Measurements from ENCODE around the gene MICAL2. TPM values are rescaled to one million over a fixed set of nuclear protein-coding genes. Genes with fewer than 3 reads are reported as not detected.

Gene MICAL2
- total RNA-seq, 1 experiment from 2014 or later, result 83.0 TPM

DNA sequence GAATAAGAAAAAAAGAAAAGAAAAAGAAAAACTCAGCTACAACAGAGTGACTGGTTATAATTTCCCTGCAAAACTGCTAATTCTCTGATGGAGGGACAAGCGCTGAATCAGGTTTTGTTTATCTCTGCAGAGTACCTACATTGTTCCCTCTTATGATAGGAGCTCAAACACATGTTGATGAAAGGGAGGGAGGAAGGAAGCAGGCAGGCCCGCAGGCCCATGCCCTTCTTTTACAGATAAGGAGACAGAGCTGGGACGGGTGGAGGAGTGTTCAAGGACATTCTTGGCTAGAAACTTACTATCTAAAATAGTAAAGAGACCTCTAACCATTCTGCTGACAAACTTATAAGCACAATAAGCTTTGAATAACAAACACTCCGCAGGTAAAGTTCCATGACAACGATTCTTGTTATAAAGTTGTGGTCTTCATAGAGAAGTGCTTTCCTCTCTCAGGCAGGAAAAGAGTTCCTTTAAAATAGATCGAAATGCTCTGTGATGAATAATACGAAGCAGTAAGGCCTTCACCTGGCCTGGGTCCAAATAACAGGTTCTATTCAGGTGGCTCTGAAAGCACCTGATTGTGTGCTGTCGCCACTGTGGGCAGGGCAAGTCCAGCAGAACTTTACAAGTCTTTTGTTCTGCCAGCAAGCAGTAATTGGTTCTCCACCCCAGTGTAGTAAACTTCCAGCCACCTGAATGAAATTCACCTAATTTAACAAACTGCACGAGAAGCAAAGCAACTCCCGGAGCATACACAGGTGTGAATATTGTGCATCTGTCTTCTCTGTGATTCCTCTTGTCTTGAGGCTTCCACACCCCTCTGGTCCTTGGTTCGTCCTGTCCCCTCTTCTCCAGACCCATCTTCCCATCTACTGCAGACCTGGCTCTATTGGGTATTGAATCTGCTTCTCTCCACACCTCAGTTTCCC is 15.3 kb upstream of the MICAL2 start:
- DNase-seq (ENCODE audit: low read depth), result no peak

DNA sequence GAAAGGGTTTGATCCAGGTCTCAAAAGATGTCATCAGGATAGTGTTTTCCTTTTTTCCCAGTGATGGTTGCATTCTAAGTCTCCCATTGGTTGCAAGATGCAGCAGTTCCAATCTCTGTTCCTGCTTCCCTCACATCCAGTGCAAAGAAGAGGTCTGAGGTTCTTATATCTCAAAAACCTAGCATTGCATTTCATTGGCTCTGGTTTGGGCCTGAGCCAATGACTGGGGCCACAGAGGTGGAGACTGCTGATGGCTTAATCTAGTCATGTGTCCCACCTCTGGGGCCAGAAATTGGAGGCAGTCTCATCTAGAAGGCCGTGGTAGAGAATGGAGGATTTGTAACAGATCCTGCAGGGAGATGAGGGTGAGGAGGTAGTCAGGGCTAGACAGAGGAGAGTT is 13.2 kb upstream of the MICAL2 start:
- DNase-seq (ENCODE audit: low read depth), result no peak

DNA sequence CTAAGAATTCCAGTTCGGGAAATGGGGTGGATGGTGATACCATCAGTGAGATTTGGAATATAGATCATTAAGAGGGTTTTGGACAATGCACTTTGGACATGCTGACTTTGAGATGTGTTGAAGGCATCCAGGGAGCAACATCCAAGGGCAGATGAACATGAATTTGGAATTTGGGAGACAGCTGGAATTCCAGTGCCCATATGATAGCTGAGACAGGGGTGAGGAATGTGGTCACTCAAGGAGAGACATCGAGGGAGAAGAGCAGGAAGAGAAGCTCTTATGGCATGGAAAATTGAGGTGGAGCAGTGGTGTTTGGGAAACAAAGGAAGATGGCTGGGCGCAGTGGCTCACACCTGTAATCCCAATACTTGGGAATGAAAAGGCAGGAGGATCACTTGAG is 11.8 kb upstream of the MICAL2 start:
- no peak for DNase-seq (ENCODE audit: low read depth)

DNA sequence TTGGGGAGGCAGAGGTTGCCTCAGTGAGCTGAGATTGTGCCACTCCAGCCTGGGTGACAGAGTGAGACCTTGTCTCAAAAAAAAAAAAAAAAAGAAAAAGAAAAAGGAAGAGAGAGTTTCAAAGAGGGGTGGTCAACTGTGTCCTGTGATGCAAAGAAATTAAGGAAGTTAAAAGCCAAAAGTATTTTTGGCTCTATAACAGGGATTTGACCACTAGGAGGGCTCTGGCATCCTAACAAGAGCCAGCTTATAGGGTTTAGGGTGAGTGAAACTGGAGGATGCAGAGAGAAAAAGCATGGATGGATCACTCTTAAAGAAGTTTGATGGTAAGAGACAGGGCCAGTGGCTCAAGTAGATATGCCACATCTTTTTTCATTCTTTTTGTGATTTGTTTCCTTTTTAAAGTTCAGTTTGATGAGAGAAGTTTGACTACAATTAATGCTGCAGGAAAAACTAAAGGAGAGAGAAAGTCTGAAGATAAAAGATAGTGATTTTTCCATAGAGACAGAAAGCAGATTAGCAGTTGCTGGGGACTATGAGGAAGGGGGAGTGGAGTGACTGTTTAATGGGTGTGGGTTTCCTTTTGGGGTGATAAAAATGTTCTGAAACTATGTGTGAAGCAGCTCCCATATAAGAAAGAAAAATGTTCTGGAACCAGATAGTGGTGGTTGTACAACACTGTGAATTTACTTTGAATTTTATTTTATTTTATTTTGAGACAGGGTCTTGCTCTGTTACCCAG is 11.1 kb upstream of the MICAL2 start:
- no peak for DNase-seq (ENCODE audit: low read depth)

DNA sequence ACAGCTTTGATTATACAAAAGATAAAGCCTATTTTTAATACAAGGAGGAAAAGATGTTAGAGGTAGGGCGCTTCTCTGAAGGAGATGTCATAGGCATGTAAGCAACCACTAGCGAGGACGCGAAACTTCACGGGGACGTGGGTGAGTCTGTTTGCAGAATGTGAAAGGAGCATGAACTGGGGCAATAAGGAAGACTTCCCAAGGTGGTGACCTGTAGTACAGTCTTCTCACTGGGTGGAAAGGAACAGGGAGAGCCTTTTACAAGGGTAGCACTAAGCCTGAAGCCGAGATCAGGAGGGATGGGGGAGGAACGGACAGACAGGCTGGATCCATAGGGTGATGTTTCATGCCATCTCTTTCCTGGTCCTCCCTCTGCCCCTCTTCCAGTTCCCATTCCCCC is 10.0 kb upstream of the MICAL2 start:
- no peak for DNase-seq (ENCODE audit: low read depth)

DNA sequence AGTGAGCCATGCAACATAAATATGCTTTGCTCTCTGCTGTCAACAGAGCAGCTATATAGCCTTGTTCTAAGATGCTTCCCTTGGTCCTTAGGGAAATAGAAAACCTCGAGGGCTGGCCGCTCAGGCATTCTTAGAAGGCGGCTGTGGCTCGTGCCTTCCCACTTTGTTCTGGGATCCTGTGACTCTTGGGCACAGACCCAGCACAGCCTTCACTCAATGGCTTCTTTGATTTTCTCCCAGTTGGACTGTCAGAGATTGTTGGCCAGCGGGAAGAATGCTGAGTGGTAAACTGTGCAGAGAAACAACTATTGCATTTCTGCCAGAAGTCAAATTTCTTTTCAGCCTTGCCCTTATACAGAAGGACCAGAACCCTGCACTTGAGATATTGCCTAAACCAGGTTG is 9.5 kb upstream of the MICAL2 start:
- DNase-seq (ENCODE audit: low read depth), result no peak

DNA sequence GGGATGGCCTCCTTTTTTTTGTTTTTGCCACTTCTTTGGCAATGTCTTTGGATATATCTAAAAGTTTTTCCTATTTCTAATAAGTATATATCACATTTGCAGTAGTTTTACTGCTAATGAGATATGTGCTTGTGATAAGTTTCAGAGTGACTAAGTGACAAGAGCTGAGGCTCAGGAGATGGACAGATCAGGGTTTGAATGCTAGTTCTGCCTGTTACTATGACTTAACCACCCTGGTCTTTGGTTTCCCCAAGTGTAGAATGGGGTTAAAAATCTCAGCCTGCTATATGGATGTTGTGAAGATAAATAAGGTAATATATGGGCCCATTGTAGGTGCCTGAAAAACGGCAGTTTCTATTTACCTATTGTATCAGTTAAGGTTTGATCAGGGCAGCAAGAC is 9.1 kb upstream of the MICAL2 start:
- no peak for DNase-seq (ENCODE audit: low read depth)

DNA sequence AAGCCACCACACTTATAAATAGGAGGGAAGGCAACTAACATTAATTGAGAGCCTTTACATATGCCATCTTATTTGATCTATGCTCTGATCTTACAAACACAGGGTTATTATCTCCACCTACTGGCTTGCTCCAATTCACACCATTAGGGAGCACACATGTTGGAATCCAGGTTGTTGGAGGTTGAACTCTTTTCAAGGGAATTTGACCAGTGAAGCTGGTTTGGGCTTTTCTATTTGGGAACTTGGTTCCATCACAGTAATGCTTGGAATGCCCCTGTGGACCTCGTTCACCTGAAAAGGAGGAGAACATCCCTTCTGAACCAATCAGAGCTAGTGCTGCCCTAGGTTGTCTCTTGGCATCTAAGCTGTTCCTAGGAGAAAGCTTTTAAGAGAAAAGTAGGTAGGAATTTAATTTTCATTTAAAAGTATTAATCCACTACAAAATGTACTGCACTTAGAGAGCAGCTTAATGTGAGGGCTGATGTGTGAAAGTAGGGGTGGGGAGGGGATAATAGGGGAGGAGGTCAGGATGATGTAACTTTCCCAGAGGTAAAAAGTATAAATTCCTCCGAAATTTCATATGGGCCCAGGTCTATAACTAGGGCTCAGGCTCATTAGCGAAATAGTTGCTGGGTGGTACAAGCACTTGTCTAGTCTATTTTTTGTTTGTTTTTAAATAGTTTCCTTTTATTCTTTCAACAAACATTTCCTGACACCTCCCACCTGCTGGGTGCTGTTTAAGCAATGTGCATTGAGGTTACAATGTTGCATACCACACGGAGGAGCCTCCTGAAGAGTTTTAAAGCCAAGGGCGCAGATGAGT is 7.6 kb upstream of the MICAL2 start:
- no peak for DNase-seq (ENCODE audit: low read depth)

DNA sequence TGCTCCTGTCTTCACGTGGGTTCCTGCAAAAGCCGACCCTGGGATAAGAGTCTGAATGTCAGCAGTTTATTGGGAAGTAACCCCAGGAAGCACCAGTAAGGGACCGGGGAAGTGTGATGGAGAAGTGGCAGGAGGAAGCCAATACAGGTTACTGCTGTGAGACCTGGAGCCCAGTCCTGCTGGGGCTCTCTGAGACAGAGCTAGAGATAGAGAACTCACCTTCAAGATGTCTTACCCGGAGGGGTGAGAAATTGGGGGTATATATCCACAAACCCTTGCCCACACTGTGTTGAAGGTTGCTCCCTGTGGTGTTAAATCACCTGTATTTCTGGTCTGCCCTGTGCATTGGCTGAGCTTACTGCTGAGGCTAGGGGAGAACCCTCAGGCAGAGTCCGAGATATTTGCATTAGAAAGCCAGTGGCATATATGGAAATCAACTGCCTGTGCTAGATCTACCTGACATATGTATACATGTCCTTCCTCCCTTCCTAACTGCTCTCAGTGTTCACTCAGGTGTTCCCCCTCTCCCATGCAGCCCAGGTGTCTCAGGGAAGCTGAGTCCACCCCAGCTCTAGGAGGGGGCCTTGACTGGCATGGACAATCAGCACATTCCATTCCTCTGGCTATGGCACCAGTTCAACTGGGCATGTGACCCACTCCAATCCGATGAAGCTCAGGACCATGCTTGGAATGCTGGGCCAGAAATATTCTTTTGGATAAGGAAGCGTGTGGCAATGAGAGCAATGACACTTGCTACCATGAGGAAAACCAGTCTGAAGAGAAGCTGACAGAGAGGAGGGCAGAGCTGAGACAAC is 6.8 kb upstream of the MICAL2 start:
- DNase-seq (ENCODE audit: low read depth), result no peak

DNA sequence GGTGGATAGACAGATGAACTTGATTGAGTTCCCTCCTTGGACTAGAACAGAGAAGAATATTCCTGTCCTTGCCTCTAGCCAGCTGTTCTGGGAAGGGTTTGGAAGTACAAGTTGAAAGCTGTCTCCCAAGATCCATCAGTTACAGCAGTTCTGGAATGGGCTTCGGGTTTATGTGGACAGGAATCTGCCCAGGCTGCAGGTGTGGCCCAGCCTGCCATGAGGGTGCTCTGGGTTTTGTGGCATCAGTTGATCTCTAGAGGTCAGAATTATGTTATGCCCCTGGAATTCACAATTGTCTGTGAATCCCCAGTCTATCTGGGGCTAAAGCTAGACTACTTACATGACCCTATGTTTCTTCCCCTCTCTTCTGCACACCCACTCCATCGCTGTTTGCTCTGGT is 4.9 kb upstream of the MICAL2 start:
- DNase-seq (ENCODE audit: low read depth), result no peak

DNA sequence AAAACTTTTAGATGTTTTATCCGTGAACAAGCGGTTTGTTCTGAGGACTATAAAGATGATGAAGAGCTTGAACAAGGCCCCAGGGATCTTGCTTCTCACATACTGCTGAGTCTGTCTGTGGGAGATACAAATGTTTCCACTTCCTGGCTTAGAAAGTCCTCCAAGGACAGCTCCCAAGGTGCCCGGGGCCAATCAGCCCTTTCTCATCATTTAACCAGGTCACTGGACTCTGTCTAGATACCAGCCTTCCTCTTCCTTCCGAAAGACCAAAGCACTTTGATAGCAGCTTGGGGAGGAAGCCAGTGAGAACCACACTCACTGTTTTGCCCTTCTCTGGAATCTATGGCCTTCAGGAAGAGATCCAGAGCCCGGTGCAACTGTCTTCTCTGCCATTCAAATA is 4.3 kb upstream of the MICAL2 start:
- no peak for DNase-seq (ENCODE audit: low read depth)

DNA sequence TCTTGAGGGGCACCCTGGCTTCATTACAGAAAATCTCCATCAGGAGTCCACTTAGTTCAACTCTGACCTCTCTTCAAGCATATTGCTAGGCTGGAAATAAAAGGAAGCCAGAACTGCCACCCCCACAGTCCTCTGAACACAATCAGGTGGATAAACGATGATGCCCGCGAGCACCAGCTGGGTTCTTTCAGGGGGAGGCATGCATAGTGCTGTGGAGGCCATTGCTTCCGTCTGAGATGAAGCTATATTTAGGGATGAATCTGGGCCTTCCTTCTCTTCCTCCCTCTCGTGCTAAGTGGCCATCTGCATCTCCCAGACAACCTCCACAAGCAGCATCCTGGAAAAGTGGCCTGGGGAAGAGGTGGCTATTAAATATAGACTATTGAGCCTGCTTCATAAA is 3.9 kb upstream of the MICAL2 start:
- DNase-seq (ENCODE audit: low read depth), result no peak

DNA sequence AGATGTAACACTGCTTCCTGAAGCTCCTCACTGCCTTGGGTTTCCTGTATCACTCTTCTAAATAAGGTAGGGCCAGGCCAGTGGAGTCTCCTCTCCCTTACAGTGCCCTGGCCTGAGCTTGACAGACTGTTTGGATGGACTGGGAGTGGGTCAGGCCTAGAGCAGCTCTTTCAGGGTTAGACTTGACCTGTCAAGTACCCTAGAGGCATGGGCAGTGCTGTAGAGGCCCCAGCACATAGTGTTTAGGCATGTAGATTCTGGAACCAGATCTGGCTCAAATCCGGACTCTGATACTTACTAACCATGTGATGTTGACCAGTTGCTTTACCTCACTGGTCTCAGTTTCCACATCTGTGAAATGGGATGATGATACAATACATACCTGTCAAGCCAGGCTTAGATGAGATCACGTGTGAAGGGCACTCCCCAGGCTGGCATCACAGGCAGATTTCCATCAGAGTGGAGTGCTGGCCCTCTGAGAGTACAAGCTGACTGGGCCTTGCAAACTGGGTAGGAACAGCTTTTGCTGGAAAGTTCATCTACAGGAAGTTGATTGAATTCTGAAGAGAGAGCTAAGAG is 1.4 kb upstream of the MICAL2 start:
- DNase-seq (ENCODE audit: low read depth), result no peak

DNA sequence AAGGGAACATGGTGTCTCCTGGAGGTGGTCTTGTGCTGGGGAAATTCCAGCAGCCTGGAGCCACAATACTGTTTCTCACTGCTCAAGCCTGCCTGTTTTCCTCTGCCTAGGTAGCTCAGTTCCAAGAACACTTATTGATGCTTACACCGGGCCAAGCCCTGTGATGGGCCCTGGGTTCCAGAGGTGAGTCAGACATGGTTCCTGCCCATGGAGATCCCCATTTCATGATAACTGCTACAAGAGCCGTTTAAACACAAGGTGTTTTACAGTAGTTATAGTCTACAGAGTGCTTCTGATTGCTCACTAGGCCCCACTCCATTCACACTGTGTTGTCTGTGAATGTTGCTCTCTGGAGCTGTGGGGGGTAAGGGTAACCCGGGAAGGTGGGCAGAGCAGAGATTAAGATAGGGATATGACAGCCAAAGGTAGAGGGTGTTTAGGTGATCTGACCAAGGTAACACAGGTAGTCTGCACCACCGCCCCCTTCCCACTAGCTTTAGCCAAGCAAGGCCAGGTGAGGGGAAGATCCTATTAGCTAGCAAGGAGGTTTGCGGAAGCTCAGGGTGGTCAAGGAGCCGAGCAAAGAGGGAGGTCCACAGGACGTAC is 696 bp upstream of the MICAL2 start:
- no peak for DNase-seq (ENCODE audit: low read depth)

DNA sequence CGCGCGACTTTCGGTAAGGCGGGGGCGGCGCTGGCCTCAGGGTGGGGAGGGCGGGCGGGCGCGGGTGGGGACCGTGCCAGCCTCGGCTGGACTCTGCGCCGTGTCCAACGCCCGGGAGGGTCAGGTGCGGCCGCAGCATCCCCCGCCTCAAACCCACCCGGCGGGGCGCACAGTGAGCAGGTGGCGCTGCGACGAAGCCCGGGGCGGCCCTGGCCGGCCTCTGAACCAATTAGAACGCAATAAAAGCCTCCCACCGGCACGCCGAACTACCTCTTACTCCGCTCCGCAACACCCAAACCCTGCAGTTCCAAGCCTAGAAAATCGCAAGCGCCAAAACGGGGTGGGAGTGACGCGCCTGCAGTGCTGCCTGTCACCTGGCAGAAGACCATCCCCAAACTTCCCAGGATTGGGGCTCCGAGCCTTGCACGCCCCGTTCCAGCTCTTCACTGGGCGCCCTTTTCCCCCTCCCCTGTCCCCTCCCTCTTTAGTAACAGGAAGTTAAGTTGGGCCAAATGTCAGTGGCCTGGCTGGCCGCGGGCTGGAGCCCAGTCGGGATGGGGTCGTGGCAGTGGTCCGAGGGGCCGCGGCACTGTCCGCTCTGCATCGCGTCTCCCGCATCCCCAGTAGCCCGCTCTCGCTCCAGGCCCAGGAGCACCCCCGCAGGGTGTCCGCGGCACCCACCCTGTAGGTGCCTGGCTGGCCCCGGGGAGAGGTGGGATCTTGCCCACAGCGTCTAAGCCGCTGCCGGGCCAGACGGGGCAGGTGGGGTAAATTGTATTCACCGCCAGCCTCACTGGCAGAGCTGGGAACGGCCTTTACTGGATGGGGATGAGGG is 541 bp downstream of the MICAL2 start:
- no peak for DNase-seq (ENCODE audit: low read depth)

DNA sequence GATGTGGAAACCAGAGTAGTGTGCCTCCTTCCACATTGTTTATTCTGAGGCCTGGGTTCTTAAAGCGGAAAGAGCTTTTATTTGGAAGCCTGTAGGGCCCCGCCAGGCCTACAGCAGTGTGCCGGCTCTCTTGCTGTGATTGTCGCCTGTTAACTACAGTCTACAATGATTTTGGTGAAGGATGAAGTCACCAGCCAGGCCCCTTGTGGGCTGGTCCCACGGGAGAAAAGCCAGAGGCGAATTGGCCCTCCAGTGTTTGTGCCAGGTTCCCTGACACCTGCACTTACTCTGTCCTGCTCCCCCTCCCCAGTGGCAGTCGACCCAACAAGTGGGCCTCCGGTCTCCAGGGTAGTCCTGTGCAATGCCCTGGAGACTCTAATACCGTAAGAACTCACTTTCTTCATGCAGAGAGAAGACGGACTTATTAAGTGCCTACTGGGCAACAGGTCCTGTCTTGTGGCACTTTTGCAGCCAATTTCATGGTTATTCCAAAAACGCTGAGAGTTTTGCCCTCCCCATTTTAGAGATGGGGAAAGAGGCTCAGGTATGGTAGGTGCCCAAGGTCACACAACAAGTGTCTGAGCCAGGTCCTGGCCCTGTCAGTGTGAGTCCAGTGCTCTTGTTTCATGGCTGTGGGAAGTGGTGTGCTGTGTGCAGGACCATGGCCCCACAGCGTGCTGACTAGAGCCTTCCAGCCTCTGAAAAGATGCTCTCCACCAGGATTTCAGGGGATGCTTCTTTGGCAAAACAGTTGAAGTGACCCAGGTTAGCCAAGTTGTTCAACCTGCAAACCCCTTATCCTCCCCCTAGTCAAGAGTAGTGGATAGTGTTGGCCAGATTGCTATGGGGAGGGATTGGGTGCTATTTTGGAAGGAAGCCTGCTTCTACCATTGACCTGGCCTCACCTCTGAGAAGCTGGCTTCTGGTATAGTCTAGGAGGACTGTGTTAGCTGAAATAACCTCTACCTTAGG is 1.4 kb downstream of the MICAL2 start:
- no peak for DNase-seq (ENCODE audit: low read depth)

DNA sequence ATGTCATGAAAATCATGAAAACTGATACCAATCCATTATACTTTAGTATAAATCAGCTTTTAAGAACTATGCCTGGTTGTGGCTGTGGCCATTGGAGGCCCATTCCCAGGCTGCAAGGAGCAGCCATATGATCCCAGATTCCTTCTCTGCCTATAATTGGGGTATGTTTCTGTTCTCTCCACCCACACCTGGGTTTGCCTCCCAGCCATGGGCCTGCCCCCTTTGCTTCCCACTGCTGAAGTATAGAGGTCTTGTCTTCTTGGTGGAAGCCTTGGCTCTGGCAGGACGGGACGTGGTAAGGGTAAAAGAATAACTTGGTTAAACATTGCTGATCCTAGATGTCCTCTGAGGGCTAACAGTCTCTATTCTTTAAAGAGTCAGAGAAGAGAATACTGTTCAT is 2.4 kb downstream of the MICAL2 start:
- DNase-seq (ENCODE audit: low read depth), result no peak

DNA sequence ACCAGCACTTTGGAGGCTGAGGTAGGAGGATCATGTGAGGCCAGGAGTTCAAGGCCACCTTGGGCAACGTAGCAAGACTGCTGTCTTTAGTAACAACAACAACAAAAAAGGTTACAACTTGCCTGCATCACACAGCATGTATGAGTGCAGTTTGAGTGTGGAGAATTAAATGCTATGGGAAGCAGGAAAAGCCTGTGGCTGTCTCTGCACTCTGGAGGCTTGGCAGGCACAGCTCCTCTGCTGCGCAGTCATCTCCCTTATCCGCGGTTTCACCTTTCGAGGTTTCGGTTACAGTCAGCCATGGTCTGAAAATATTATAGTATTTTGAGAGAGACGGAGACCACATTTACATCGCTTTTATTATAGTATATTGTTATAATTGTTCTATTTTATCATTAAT is 2.9 kb downstream of the MICAL2 start:
- DNase-seq (ENCODE audit: low read depth), result no peak
